Kidney epithelial cell (primary cell): ENCODE measurements around the gene B3GNT4. TPM values are rescaled to one million over a fixed set of nuclear protein-coding genes. Genes with fewer than 3 reads are reported as not detected.

Source experiments
- DNase-seq: peaks from one replicate; pipeline ENCODE4 v3.0.0-alpha.2; 2010; ENCODE audit warnings: low read depth
- H3K27me3 ChIP-seq: 2 replicates; pipeline ENCODE4 v1.6.0; 2011; ENCODE audit warnings: low read length; ENCODE audit not compliant: control insufficient read depth, insufficient read depth
- H3K36me3 ChIP-seq: 2 replicates; pipeline ENCODE4 v1.5.1; 2011; ENCODE audit warnings: low read length; ENCODE audit not compliant: control insufficient read depth, insufficient read depth
- H3K4me3 ChIP-seq: 2 replicates; pipeline ENCODE4 v1.5.1; 2011; ENCODE audit warnings: low read depth, mild to moderate bottlenecking, control low read depth, low read length
- total RNA-seq: library from RNA; depleted of rRNA; stranded (reverse); fragments of >200 nt; gene quantifications from 2 replicates; pipeline ENCODE4 v1.2.3, GENCODE V29; 2015
- TF ChIP-seq, protein P1 (sequence below): IDR thresholded peaks from 2 replicates; pipeline ENCODE4 v1.5.1; 2011; ENCODE audit warnings: mild to moderate bottlenecking, moderate library complexity, low read length, control low read depth, inconsistent platforms; ENCODE audit not compliant: insufficient read depth, poor library complexity, severe bottlenecking

The B3GNT4 gene
- total RNA-seq, 1 donor from 2014 or later = 0.75 TPM

DNA sequence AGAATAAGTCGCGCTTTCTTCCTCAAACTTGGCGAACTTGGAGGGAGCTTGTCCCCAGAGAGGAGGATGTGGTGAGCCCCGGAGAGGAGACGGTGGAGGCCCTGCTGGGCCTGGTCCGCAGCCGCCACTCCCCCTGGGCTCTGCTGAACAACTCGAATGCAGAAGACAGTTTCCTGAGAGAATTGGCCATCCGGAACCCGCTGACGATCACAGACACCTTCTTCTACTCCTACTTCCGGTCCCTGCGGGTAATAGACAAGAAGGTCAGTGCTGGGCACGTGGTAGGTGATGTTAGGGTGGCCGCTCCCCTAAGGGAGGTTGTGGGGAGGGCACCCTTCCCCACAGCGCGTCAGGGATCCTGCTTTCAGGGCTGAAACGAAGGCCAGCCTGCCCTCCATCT, 19.0 kb upstream of the B3GNT4 start:
- TF ChIP-seq, protein P1, sequence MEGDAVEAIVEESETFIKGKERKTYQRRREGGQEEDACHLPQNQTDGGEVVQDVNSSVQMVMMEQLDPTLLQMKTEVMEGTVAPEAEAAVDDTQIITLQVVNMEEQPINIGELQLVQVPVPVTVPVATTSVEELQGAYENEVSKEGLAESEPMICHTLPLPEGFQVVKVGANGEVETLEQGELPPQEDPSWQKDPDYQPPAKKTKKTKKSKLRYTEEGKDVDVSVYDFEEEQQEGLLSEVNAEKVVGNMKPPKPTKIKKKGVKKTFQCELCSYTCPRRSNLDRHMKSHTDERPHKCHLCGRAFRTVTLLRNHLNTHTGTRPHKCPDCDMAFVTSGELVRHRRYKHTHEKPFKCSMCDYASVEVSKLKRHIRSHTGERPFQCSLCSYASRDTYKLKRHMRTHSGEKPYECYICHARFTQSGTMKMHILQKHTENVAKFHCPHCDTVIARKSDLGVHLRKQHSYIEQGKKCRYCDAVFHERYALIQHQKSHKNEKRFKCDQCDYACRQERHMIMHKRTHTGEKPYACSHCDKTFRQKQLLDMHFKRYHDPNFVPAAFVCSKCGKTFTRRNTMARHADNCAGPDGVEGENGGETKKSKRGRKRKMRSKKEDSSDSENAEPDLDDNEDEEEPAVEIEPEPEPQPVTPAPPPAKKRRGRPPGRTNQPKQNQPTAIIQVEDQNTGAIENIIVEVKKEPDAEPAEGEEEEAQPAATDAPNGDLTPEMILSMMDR = no peak
- Histone ChIP-seq H3K27me3 (no peaks in the 10 kb centered on the region), H3K4me3 (no peak overlapping the region), H3K36me3 (no peaks in the 10 kb centered on the region)
- no peak for DNase-seq

DNA sequence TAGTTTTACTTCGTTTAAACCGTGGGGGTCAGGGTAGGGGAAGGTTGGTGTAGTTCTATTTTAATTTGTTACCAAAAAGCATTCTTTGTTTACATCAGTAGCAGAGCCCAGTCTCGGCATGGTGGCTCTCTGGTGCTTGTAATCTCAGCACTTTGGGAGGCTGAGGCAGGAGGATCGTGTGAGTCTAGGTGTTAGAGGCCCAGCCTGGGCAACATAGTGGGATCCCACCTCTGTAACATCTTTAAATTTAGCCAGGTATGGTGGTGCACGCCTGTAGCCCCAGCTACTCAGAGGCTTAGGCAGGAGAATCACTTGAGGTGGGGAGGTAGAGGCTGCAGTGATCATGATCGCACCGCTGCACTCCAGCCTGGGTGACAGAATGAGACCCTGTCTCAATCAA, 18.4 kb upstream of the B3GNT4 start:
- no peak for DNase-seq
- TF ChIP-seq, protein P1 = no peak
- Histone ChIP-seq H3K36me3 (no peaks in the 10 kb centered on the region), H3K4me3 (no peak overlapping the region), H3K27me3 (no peaks in the 10 kb centered on the region)

- no peaks in the 10 kb centered on the region for H3K27me3 ChIP-seq
- no peak for DNase-seq
- no peaks in the 10 kb centered on the region for H3K36me3 ChIP-seq
- no peak overlapping the region for H3K4me3 ChIP-seq
- TF ChIP-seq, protein P1 = no peak
These were observed 17.9 kb upstream of the B3GNT4 start for GRCh38 chr12:122185494-122186082.

- DNase-seq = no peak
- TF ChIP-seq, protein P1 = no peak
These were observed 16.0 kb upstream of the B3GNT4 start for GRCh38 chr12:122187466-122187865.

DNA sequence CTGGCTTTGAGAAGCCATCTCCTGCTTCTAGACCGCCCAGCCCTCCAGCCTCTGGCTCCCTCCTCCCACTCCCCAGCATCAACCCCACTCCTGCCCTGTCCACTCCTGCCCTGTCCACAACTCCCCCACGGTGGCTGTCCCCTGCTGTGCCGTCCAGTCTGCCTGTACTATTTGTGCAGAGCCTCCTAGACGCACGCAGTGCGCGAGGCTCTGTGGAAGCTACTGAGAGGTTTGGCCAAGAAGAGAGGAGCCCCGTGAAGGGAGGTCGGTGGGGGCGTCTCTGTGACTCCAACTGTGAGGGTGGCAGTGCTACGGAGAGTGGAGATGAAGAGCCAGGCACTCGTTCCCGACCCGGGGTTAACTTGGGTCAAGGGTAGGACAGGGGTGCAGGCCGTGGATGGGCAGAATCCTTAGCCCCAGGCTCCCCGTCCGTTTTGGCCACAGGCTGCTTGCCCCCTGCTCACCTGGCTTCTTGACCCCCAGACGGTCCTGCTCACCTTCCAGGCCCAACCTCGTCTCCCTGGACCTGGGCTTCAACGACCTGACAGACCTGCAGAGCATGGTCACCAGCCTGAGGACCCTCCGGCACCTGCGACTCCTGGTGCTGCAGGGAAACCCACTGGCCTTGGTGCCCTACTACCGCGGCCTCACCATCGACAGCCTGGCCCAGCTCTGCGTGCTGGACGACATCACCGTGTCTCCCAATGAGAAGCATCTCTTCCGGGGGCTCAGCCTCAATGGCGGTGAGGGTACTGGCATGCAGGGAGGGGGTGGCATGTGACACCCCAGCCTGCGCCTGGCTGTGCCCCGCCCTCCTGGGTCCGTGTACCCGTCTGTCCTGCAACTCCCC, 13.7 kb upstream of the B3GNT4 start:
- no peaks in the 10 kb centered on the region for H3K27me3 ChIP-seq
- TF ChIP-seq, protein P1 = no peak
- H3K36me3 ChIP-seq = no peaks in the 10 kb centered on the region
- no peak overlapping the region for H3K4me3 ChIP-seq
- DNase-seq = no peak

More at GRCh38 chr12:122187466-122187865, 16.0 kb upstream of the B3GNT4 start:
- Histone ChIP-seq H3K36me3 (no peaks in the 10 kb centered on the region), H3K4me3 (no peak overlapping the region), H3K27me3 (no peaks in the 10 kb centered on the region)
